Activated CD8-positive, alpha-beta T cell treated with anti-CD3 and anti-CD28 coated beads for 36 hours (primary cell): ENCODE measurements around the gene C12orf75. TPM values are rescaled to one million over a fixed set of nuclear protein-coding genes. Genes with fewer than 3 reads are reported as not detected.

ENCODE experiments used
- ATAC-seq: fragments of 200-7000 bp; cut with Tn5 transposase; one replicate; pipeline ENCODE4 v1.10.0; 2021; ENCODE audit warnings: mild to moderate bottlenecking, moderate library complexity
- CTCF ChIA-PET: fragments of 350-600 bp; sonication (Branson Sonifier 250); formaldehyde crosslinking; loops from one replicate; lab custom pipeline; 2021; ENCODE audit warnings: antibody characterized with exemption; lab: Charles Lee
- POLR2A ChIA-PET: fragments of 350-600 bp; sonication (Branson Sonifier 250); formaldehyde crosslinking; loops from one replicate; lab custom pipeline; 2021; ENCODE audit warnings: antibody characterized with exemption; lab: Charles Lee
- DNase-seq: peaks from one replicate; pipeline ENCODE4 v3.0.0-alpha.2; 2020
- H3K27ac Mint-ChIP-seq: one replicate; pipeline ENCODE4 v1.8.0; 2021; ENCODE audit warnings: mild to moderate bottlenecking, mixed read lengths
- H3K27me3 Mint-ChIP-seq: one replicate; pipeline ENCODE4 v1.8.0; 2021; ENCODE audit warnings: mixed read lengths
- H3K36me3 Mint-ChIP-seq: one replicate; pipeline ENCODE4 v1.8.0; 2021; ENCODE audit warnings: low read depth, mixed read lengths
- H3K4me1 Mint-ChIP-seq: one replicate; pipeline ENCODE4 v1.8.0; 2021; ENCODE audit warnings: low read depth, mixed read lengths
- H3K4me3 Mint-ChIP-seq: one replicate; pipeline ENCODE4 v1.8.0; 2021; ENCODE audit warnings: mild to moderate bottlenecking, moderate library complexity, mixed read lengths
- H3K9me3 Mint-ChIP-seq: one replicate; pipeline ENCODE4 v1.8.0; 2021; ENCODE audit warnings: mixed read lengths
- intact Hi-C: fragments of 100-400 bp; cut with micrococcal nuclease; formaldehyde crosslinking; loops from one replicate; pipeline ENCODE4 v1.10.0; 2022
- total RNA-seq, 2 experiments: library from RNA; stranded (reverse); gene quantifications; one replicate each; pipeline ENCODE4 v1.2.3, GENCODE V29; 2021
- TF ChIP-seq, protein P1 (sequence below): fragments of 200-600 bp; IDR thresholded peaks from one replicate; pipeline ENCODE4 v1.8.0; 2022; ENCODE audit warnings: antibody characterized with exemption, mild to moderate bottlenecking

The C12orf75 gene
- total RNA-seq, 2 experiments from 2014 or later = 62.0 to 66.9 TPM

DNA sequence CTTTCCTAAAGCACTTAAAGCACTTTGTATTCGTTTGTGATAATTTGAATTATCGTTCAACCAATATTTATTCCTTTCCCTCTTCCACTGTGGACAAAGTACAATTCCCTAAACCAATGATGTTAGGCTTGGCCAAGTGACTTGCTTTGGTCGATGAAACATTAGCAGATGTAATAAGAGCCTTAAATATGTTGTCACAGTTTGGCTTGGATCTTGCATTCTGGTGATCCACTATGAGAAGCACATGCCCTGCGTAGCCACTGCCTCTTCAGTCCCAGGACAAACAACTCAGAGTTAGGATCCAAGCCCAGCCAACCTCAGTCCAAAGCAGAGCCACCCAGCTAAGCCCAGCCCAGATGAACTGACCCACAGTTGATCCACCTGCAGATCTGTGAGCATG lies 8.4 kb upstream of the C12orf75 start:
- Mint-ChIP-seq H3K27me3 (no peaks in the 10 kb centered on the region), H3K27ac (no peak overlapping the region), H3K36me3 (no peaks in the 10 kb centered on the region), H3K9me3 (no peaks in the 10 kb centered on the region), H3K4me1 (peaks cover 15% of the 10 kb centered on the region), H3K4me3 (no peak overlapping the region)
- POLR2A ChIA-PET = no interaction called here
- intact Hi-C loops = no loop called here
- no peak for ATAC-seq
- DNase-seq = no peak
- TF ChIP-seq, protein P1, sequence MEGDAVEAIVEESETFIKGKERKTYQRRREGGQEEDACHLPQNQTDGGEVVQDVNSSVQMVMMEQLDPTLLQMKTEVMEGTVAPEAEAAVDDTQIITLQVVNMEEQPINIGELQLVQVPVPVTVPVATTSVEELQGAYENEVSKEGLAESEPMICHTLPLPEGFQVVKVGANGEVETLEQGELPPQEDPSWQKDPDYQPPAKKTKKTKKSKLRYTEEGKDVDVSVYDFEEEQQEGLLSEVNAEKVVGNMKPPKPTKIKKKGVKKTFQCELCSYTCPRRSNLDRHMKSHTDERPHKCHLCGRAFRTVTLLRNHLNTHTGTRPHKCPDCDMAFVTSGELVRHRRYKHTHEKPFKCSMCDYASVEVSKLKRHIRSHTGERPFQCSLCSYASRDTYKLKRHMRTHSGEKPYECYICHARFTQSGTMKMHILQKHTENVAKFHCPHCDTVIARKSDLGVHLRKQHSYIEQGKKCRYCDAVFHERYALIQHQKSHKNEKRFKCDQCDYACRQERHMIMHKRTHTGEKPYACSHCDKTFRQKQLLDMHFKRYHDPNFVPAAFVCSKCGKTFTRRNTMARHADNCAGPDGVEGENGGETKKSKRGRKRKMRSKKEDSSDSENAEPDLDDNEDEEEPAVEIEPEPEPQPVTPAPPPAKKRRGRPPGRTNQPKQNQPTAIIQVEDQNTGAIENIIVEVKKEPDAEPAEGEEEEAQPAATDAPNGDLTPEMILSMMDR = no peak
- CTCF ChIA-PET = interaction anchor here (0.6 to 2.5 kb wide), 5 partner anchors 9 to 561 kb away, joined by 3 to 16 read pairs (median 4); no protein-coding TSS in a partner anchor

DNA sequence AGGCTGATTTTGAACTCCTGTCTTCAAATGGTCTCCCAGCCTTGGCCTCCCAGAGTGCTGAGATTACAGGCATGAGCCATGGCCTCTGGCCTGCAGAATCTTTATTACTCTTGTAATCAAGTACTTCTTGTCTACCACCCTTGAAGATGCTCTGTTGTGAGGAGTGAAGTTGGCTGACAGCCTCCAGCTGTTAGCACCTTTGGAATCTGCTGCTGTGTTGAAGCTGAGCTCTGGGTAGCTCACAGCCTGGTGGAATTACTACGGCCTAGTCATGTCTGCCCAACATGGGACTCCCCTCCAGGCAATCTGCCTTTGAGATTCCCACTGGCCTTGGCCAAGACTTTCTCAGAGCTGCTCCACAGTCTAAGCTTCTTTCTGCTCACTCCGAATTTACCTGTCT lies 5.8 kb upstream of the C12orf75 start:
- H3K9me3 Mint-ChIP-seq = no peaks in the 10 kb centered on the region
- H3K27me3 Mint-ChIP-seq = no peaks in the 10 kb centered on the region
- CTCF ChIA-PET = interaction anchor here (1.2 kb wide), 1 partner anchor 30 kb away, joined by 3 read pairs; no protein-coding TSS in a partner anchor
- TF ChIP-seq, protein P1 = no peak
- DNase-seq = no peak
- H3K4me3 Mint-ChIP-seq = no peak overlapping the region
- no peak overlapping the region for H3K27ac Mint-ChIP-seq
- peaks cover 30% of the 10 kb centered on the region for H3K4me1 Mint-ChIP-seq
- intact Hi-C loops = no loop called here
- no peak for ATAC-seq
- POLR2A ChIA-PET = interaction anchor here (1.0 kb wide), 1 partner anchor 9 kb away, joined by 3 read pairs; no protein-coding TSS in a partner anchor
- H3K36me3 Mint-ChIP-seq = no peaks in the 10 kb centered on the region

DNA sequence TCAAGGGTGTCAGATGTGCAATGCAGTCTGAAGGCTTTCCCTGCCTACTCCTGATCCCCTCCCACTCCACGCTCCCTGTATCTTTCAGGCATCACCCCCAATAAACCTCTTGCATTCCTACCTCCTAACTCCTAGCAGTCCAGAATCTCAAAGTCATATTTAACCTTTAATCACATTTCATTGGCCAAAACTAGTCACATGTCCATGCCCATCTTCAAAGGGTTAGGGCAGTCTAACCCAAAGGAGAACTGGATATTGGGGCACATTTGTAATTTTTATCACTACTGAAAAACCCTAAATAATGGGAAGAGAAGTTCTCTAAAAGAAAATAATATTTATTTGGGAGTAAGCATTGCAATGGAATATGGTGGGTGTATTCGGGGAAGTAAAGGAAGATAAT lies 5.4 kb upstream of the C12orf75 start:
- no peaks in the 10 kb centered on the region for H3K27me3 Mint-ChIP-seq
- no peak overlapping the region for H3K4me3 Mint-ChIP-seq
- peaks cover 34% of the 10 kb centered on the region for H3K4me1 Mint-ChIP-seq
- CTCF ChIA-PET = interaction anchor here (1.2 kb wide), 1 partner anchor 29 kb away, joined by 3 read pairs; no protein-coding TSS in a partner anchor
- TF ChIP-seq, protein P1 = no peak
- intact Hi-C loops = no loop called here
- H3K36me3 Mint-ChIP-seq = no peaks in the 10 kb centered on the region
- POLR2A ChIA-PET = interaction anchor here (1.0 kb wide), 1 partner anchor 9 kb away, joined by 3 read pairs; no protein-coding TSS in a partner anchor
- H3K9me3 Mint-ChIP-seq = no peaks in the 10 kb centered on the region
- DNase-seq (no peak), ATAC-seq (no peak)
- H3K27ac Mint-ChIP-seq = no peak overlapping the region

DNA sequence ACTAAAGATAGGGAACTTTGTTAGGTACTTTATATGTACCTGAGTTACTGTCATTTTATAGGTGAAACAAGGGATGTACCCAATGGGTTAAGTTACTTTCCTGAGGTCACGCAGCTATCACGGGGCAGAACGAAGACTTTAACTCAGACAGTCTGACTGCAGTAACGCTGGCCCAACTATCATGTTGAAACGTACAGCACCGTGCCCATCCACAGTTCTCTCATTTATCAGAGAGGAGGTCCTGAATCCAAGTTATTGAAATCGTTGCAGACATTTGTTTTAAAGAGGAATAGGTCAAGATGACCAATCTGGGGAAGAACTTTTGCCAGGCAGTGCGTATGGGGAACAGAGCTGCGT lies 587 bp upstream of the C12orf75 start:
- ChIA-PET POLR2A (interaction anchor here (0.6 to 0.8 kb wide), 2 partner anchors 36 to 42 kb away, joined by 3 read pairs; no protein-coding TSS in a partner anchor), CTCF (interaction anchor here (1.4 to 3.4 kb wide), 2 partner anchors 38 to 94 kb away, joined by 3 to 17 read pairs; partner anchors contain the start of gene APPL2)
- TF ChIP-seq, protein P1 = no peak
- Mint-ChIP-seq H3K4me1 (peaks cover 48% of the 10 kb centered on the region), H3K9me3 (no peaks in the 10 kb centered on the region), H3K4me3 (peak overlapping the region; percentile 72), H3K27ac (peak overlapping the region; percentile 90), H3K36me3 (no peaks in the 10 kb centered on the region), H3K27me3 (no peaks in the 10 kb centered on the region)
- intact Hi-C loops = no loop called here
- DNase-seq = peak; percentile 51
- ATAC-seq = peak; percentile 18
